Breast epithelium (tissue), 4 donors: Measurements from ENCODE around the gene PTTG1IP2. TPM values are rescaled to one million over a fixed set of nuclear protein-coding genes. Genes with fewer than 3 reads are reported as not detected.

Experiments used
- DNase-seq, 2 donors: peaks; one replicate each; pipeline ENCODE4 v3.0.0-alpha.2; 2019; ENCODE audit warnings: low spot score in 2 of 2
- H3K27ac ChIP-seq, 2 donors: fragments of 200-600 bp; sonication (generic) in 1 of 2; one replicate each; pipeline ENCODE4 v1.5.1; 2016 to 2019; ENCODE audit warnings: mild to moderate bottlenecking in 1 of 2
- H3K27me3 ChIP-seq, 2 donors: fragments of 200-600 bp; sonication (generic) in 1 of 2; one replicate each; pipeline versions ENCODE4 v1.5.1 to v1.6.0; 2017 to 2019; ENCODE audit warnings: control low read depth in 1 of 2, mild to moderate bottlenecking in 1 of 2
- H3K36me3 ChIP-seq: fragments of 200-600 bp; one replicate; pipeline ENCODE4 v1.5.1; 2019
- H3K4me1 ChIP-seq, 2 donors: fragments of 200-600 bp; sonication (generic); one replicate each; pipeline ENCODE4 v1.5.1; 2016 to 2019; ENCODE audit warnings: control low read depth in 1 of 2
- H3K4me3 ChIP-seq, 3 donors: fragments of 200-600 bp; sonication (generic); 1 replicate in 2 of 3; 2 replicates in 1 of 3; pipeline ENCODE4 v1.5.1; 2016 to 2019; ENCODE audit warnings: mild to moderate bottlenecking in 3 of 3, moderate library complexity in 2 of 3
- H3K9me3 ChIP-seq, 2 donors: fragments of 200-600 bp; sonication (generic) in 1 of 2; one replicate each; pipeline ENCODE4 v1.5.1; 2016 to 2019; ENCODE audit warnings: control low read depth in 1 of 2
- CTCF ChIP-seq, 3 donors: fragments of 450-650 bp; IDR thresholded peaks; one replicate each; pipeline ENCODE4 v1.5.1; 2016 to 2017; ENCODE audit warnings: antibody characterized with exemption in 3 of 3, mild to moderate bottlenecking in 3 of 3, moderate library complexity in 3 of 3
- POLR2A ChIP-seq: fragments of 450-650 bp; IDR thresholded peaks from one replicate; pipeline ENCODE4 v1.6.1; 2016; ENCODE audit warnings: antibody characterized with exemption, mild to moderate bottlenecking, moderate library complexity
- POLR2AphosphoS5 ChIP-seq, 3 donors: sonication (generic); formaldehyde crosslinking; IDR thresholded peaks; one replicate each; pipeline ENCODE4 v1.6.1; 2017; ENCODE audit warnings: antibody characterized with exemption in 3 of 3
- intact Hi-C: fragments of 100-400 bp; cut with DNase I; formaldehyde crosslinking; loops from one replicate; pipeline ENCODE4 v1.15.1; 2023; ENCODE audit warnings: low total_unique reads
- total RNA-seq, 3 donors: library from RNA; depleted of rRNA; stranded (reverse); fragments of >200 nt; gene quantifications; one replicate each; pipeline ENCODE4 v1.1.0, GENCODE V29; 2016

Gene PTTG1IP2
- total RNA-seq, 3 donors from 2014 or later, result not detected

- no peaks in the 10 kb centered on the region for H3K36me3 ChIP-seq
- TF ChIP-seq POLR2AphosphoS5 (IDR thresholded peaks at IDR 0.05), result no peak
- TF ChIP-seq CTCF (IDR thresholded peaks at IDR 0.05), result no peak
- no peak for TF ChIP-seq POLR2A
- H3K27ac ChIP-seq, result no peak overlapping the region
- intact Hi-C loops, result no loop called here
- H3K9me3 ChIP-seq, result peaks cover 13 to 16% of the 10 kb centered on the region in 2 donors
- no peaks in the 10 kb centered on the region for H3K4me1 ChIP-seq
- DNase-seq, result no peak
- no peak overlapping the region for H3K4me3 ChIP-seq
- H3K27me3 ChIP-seq, result no peaks in the 10 kb centered on the region
Measured at GRCh38 chr7:90432752-90433151, 36.7 kb upstream of the PTTG1IP2 start.

- no peak overlapping the region for H3K4me3 ChIP-seq
- intact Hi-C loops, result no loop called here
- H3K27me3 ChIP-seq, result no peaks in the 10 kb centered on the region
- TF ChIP-seq POLR2AphosphoS5 (IDR thresholded peaks at IDR 0.05), result no peak
- TF ChIP-seq CTCF (IDR thresholded peaks at IDR 0.05), result no peak
- no peak for TF ChIP-seq POLR2A
- peaks cover 13 to 16% of the 10 kb centered on the region in 2 donors for H3K9me3 ChIP-seq
- no peak for DNase-seq
- H3K36me3 ChIP-seq, result no peaks in the 10 kb centered on the region
- no peaks in the 10 kb centered on the region for H3K4me1 ChIP-seq
- no peak overlapping the region for H3K27ac ChIP-seq
Measured at GRCh38 chr7:90433221-90433620, 36.2 kb upstream of the PTTG1IP2 start.

GRCh38 chr7:90445633-90446032 lies 23.8 kb upstream of the PTTG1IP2 start:
- H3K27ac ChIP-seq, result no peak overlapping the region
- no peaks in the 10 kb centered on the region for H3K4me1 ChIP-seq
- no peak for TF ChIP-seq POLR2A
- no peak for TF ChIP-seq CTCF (IDR thresholded peaks at IDR 0.05)
- TF ChIP-seq POLR2AphosphoS5 (IDR thresholded peaks at IDR 0.05), result no peak
- intact Hi-C loops, result no loop called here
- DNase-seq, result no peak
- H3K9me3 ChIP-seq, result no peaks in the 10 kb centered on the region
- H3K36me3 ChIP-seq, result no peaks in the 10 kb centered on the region
- H3K27me3 ChIP-seq, result no peaks in the 10 kb centered on the region
- no peak overlapping the region for H3K4me3 ChIP-seq

DNA sequence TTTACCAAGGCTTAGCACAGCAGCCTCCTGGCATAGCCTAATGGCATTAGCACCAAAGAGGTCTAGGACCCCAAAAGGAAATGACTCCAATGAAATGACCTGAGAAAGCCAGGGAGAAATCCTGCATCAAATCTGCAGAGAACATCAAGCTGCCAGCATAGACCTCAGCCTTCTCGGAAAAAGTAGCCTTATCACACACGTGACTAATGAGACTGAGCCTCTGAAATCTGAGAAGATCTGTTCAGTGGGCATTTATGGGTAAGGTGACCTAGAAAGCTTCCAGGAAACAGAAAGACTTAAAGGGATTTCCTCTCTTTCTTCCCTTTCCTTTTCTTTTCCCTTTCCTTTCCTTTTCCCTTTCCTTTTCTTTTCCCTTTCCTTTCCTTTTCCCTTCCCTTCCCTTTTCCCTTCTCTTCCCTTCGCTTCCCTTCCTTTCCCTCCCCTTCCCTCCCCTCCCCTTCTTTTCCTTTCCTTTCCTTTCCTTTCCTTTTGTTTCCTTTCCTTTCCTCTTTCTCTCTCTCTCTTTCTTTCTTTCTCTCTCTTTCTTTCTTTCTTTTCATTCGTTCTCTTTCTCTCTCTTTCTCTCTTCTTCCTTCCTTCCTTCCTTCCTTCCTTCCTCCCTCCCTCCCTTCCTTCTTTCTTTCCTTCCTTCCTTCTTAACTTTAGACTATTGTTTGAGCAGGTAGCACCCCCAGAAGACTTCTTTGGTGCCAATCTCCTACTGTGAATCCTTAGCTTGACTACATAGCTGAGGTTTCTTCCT lies 23.1 kb upstream of the PTTG1IP2 start:
- intact Hi-C loops, result no loop called here
- H3K4me1 ChIP-seq, result no peaks in the 10 kb centered on the region
- no peak for DNase-seq
- no peaks in the 10 kb centered on the region for H3K36me3 ChIP-seq
- no peak overlapping the region for H3K27ac ChIP-seq
- TF ChIP-seq POLR2AphosphoS5 (IDR thresholded peaks at IDR 0.05), result no peak
- no peak for TF ChIP-seq POLR2A
- TF ChIP-seq CTCF (IDR thresholded peaks at IDR 0.05), result no peak
- H3K27me3 ChIP-seq, result no peaks in the 10 kb centered on the region
- no peaks in the 10 kb centered on the region for H3K9me3 ChIP-seq
- no peak overlapping the region for H3K4me3 ChIP-seq

DNA sequence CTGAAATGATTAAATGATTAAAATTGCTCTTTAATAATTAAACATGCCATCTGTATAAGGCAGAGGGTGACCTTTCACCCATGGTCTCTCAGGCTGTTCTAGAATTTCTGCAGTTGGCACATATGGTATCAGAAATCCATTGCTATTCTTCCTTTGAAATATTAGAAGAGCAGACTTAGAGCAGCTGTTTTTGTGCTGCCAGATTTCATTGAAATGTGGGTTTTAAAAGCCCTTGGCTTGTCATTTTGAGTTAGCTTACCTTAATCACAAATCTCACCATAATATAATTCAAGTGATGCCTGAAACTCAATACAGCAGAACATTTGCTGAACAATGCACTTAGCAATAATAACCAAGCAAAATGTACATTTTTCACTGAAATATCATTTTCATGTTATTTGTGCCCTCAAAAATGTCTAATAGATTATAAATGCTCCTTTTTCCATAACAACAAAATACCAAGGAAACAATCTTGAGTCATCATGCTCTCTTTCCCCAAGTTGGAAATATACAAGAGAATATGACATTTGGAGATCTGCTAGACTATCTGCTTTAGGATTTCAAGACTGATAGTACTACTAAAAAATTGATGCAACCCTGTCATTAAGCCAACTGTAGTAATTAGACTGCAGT lies 16.1 kb upstream of the PTTG1IP2 start:
- DNase-seq, result no peak
- intact Hi-C loops, result no loop called here
- Histone ChIP-seq H3K4me3 (no peak overlapping the region), H3K36me3 (no peaks in the 10 kb centered on the region), H3K4me1 (no peaks in the 10 kb centered on the region), H3K27ac (no peak overlapping the region), H3K9me3 (no peaks in the 10 kb centered on the region), H3K27me3 (no peaks in the 10 kb centered on the region)
- TF ChIP-seq CTCF (IDR thresholded peaks at IDR 0.05) (no peak), POLR2AphosphoS5 (IDR thresholded peaks at IDR 0.05) (no peak), POLR2A (no peak)
